Muscle layer of duodenum (tissue), 2 donors: ENCODE results near the gene ADAM15.

Experiments
- H3K27ac ChIP-seq: one replicate; pipeline ENCODE4 v1.7.0; 2013; ENCODE audit warnings: mild to moderate bottlenecking, low read length
- H3K27me3 ChIP-seq: one replicate; pipeline ENCODE4 v1.7.0; 2013; ENCODE audit warnings: low read depth, mild to moderate bottlenecking, control low read depth, low read length
- H3K36me3 ChIP-seq, 2 donors: one replicate each; pipeline ENCODE4 v1.7.0; 2013; ENCODE audit warnings: low read length in 2 of 2, control low read depth in 1 of 2, mild to moderate bottlenecking in 1 of 2; ENCODE audit not compliant: insufficient read depth in 2 of 2, control insufficient read depth in 1 of 2
- H3K4me1 ChIP-seq, 2 donors: one replicate each; pipeline ENCODE4 v1.7.0; 2013; ENCODE audit warnings: low read length in 2 of 2, mild to moderate bottlenecking in 2 of 2, control low read depth in 1 of 2, moderate library complexity in 1 of 2; ENCODE audit not compliant: insufficient read depth in 2 of 2, control insufficient read depth in 1 of 2
- H3K4me3 ChIP-seq, 2 donors: one replicate each; pipeline ENCODE4 v1.7.0; 2013; ENCODE audit warnings: low read length in 2 of 2, low read depth in 1 of 2, mild to moderate bottlenecking in 1 of 2
- H3K9me3 ChIP-seq, 2 donors: one replicate each; pipeline ENCODE4 v1.7.0; 2013; ENCODE audit warnings: low read length in 2 of 2, control low read depth in 1 of 2, mild to moderate bottlenecking in 1 of 2; ENCODE audit not compliant: control insufficient read depth in 1 of 2
- donor health status: healthy.

ADAM15 gene

DNA sequence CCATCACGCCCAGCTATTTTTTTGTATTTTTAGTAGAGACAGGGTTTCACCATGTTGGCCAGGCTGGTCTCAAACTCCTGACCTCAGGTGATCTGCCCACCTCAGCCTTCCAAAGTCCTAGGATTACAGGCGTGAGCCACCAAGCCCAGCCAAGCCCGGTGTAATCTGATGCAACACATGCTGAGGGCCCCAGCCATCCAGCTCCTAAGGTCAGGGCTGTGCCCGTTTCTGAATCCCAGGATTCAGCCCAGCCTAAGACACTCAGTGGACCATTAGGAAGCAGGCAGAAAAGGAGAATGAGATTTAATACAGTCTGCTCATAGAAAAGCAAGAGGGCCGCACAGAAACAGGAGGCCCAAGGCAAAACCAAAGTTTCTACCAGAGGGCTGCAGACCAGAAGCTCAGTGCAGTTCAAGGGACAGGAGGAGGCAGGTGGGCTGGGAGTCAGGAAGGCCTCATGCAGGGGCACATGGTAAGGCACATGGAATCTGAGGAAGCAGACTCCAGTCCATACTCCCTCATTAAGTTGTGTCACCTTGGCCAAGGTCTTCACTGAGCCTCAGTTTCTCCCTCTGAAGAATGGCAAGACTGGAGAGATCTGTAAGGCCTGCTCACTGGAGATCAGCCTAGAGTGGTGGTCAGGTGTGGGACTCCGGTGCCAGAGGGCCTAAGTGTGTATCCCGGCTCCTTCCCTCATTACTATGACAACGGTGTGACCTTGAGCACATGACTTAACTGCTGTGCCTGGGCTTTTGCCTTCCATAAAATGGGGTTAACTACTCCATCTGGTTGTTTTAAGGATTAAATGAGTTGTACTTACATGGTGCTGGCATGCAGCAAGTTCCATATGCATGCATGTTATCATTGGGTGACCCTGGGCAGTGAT, 2.4 kb upstream of the ADAM15 start:
- H3K4me3 ChIP-seq, result no peak overlapping the region
- H3K9me3 ChIP-seq, result no peaks in the 10 kb centered on the region
- no peaks in the 10 kb centered on the region for H3K27me3 ChIP-seq
- no peak overlapping the region for H3K27ac ChIP-seq
- H3K36me3 ChIP-seq, result no peaks in the 10 kb centered on the region
- H3K4me1 ChIP-seq, result peaks cover 12 to 26% of the 10 kb centered on the region in 2 donors

DNA sequence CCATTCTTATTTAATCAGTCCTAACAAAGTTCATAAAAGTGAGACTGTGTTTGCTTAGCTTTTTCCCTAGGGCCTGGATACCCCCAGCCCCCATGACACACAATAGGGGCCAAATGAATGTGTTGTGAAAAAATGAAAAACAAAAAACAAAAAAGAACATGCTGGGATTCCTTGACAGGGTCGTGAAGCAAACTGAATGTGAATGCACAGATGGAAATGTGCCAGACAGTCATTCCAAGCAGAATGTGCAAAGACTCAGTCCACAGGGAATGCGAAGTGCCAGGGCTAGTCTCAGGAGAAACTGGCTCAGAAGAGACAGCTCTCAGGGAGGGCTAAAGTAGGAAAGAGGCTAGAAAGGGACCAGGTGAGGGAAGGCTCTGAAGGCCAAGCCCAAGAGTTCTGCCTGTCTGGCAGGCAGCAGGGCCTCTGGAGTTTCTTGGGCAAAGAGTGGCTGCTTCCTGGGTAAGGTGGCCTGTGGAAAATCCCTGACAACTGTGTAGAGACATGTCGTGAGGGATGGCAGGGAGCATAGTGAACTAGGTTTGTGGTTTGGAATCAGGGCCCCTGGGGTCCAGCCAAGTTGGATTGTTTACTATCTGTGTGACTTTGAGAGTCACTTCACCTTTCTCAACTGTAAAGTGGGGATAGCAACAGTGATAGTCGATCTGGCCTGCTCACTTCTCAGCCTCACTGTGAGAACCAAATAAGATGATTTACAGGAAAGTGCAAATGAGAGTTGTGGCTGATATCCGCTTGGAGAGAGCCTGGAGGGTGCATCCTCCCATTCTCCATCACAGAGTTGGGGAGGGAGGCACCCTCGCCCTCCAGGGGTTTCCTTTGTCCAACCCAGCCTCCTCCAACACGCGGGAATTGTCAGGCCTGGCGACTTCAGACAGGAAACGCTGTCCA, 1.2 kb upstream of the ADAM15 start:
- Histone ChIP-seq H3K4me3 (peak overlapping the region; percentile 61 to 68), H3K4me1 (peaks cover 12 to 22% of the 10 kb centered on the region in 2 donors), H3K27me3 (no peaks in the 10 kb centered on the region), H3K27ac (peak overlapping the region; percentile 37), H3K9me3 (no peaks in the 10 kb centered on the region), H3K36me3 (peaks cover 3 to 8% of the 10 kb centered on the region in 2 donors)

DNA sequence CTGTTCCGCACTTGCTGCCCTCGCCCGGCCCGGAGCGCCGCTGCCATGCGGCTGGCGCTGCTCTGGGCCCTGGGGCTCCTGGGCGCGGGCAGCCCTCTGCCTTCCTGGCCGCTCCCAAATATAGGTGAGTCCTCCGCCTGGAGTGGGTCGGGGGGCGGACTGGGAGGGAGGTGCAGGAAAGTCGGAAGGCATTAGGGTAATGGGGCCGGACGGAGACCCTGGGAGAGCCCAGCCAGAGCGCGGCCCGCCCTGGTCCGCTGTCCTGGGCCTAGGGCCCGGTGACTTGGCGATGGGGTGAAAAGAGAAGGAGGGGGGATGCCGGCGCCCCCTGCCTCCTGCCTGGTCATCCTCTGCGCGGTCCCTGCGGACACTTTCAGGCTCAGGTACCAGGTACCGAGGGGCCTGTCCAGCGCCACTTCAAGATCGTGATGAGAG, 243 bp downstream of the ADAM15 start:
- peaks cover 12 to 22% of the 10 kb centered on the region in 2 donors for H3K4me1 ChIP-seq
- peak overlapping the region; percentile 68 to 79 for H3K4me3 ChIP-seq
- H3K27ac ChIP-seq, result peak overlapping the region; percentile 63
- H3K36me3 ChIP-seq, result peaks cover 11 to 16% of the 10 kb centered on the region in 2 donors
- no peaks in the 10 kb centered on the region for H3K9me3 ChIP-seq
- H3K27me3 ChIP-seq, result no peaks in the 10 kb centered on the region

DNA sequence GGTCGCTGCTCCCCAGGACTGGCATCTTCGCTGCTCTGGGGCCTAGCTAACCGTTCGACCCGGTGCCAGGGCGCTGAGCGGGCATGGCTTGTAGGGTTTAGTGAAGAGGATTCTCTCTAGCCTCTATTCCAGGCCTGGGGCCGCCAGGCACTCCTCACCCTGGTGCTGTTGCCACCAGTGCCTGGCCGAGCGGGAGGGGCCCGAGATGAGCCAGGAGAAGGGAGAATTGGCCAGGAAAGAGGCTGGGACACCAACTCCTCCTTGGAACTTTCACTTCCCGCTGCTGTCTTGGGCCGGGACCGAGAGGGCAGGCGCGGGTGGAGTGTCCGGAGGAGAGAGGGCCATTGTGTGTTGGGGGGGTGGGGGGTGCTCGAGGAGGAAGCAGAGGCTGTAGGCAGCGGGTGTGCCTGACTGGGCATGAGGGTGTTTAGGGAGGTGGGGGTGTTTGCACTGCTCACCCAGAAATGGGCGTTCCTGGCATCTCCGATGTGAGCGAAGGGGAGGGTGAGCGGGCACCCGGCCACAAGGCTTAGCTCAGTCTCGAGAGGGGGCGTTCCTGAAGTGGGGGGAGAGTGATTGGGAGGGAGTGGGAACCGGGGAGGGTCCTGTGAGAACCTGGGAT, 772 bp downstream of the ADAM15 start:
- Histone ChIP-seq H3K36me3 (peaks cover 15 to 22% of the 10 kb centered on the region in 2 donors), H3K9me3 (no peaks in the 10 kb centered on the region), H3K27me3 (no peaks in the 10 kb centered on the region), H3K27ac (peak overlapping the region; percentile 63), H3K4me3 (peak overlapping the region; percentile 68 to 79), H3K4me1 (peaks cover 12 to 22% of the 10 kb centered on the region in 2 donors)

DNA sequence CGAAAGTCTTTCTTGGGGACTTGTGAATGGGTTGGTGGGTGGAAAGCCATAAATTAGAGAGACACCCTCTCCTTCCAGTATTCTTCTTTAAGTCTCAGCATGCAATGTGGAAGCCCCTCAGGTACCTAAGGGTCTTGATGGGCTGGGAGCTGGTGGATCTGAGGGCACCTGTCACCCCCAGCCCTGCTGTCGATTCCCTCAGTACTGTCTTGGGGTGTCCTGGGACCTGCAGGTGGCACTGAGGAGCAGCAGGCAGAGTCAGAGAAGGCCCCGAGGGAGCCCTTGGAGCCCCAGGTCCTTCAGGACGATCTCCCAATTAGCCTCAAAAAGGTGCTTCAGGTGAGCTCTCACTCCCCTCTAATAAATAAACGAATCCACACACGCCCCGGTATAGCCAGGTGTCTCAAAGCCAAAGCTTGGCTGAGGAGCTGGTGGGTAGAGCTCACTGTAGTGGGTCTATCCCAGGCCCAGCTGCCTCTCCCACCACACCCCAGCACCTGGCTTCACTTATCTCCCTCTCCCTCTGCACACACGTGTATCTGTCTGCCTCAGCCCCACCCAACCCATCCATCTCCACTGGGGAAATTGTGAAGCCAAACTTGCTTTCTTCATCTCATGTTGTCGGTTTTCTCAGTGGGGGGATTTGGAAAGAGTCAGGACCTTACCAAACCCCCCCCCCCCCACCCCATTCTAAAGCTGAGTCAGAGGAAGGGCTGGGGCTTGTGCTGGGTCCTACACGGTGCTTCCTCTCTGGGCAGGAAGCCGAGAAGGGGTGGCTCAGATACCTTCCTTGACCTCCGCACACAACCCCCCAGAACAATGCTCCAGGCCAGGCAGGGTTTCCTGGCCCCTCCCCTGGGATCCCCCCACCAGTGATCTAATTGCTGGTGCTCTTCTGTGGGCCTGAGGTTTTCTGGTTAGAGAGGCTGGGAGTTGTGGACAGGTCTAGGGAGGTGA, 1.6 kb downstream of the ADAM15 start:
- H3K27me3 ChIP-seq, result no peaks in the 10 kb centered on the region
- peaks cover 12 to 22% of the 10 kb centered on the region in 2 donors for H3K4me1 ChIP-seq
- peak overlapping the region; percentile 63 for H3K27ac ChIP-seq
- H3K9me3 ChIP-seq, result no peaks in the 10 kb centered on the region
- H3K4me3 ChIP-seq, result peak overlapping the region; percentile 68 to 79
- H3K36me3 ChIP-seq, result peaks cover 20 to 30% of the 10 kb centered on the region in 2 donors

DNA sequence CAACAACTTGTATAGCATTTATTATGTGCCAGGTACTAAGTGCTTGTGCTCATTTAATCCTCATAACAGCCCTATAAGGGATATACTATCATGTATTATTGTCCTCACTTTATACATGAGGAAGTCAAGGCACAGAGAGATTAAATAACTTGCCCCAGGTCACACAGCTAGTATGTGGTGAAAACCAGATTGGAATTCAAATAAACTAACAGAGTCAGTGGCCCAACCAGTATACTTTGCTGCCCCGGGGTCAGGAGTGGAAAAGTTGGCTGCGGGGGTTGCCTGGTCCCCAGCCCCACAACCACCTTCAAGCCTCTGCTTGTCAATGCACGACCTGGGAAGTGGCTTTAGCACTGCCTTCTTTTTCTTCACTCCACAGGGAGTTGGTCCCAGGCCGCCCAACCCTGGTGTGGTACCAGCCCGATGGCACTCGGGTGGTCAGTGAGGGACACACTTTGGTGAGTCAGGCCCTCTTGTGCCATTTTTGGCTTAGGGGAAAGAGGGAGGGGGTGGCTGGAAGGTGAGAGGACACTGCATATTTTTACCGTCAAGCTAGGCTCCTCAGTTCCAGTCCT, 2.5 kb downstream of the ADAM15 start:
- Histone ChIP-seq H3K36me3 (peaks cover 25 to 38% of the 10 kb centered on the region in 2 donors), H3K4me1 (peaks cover 12 to 22% of the 10 kb centered on the region in 2 donors), H3K4me3 (no peak overlapping the region), H3K27ac (no peak overlapping the region), H3K27me3 (no peaks in the 10 kb centered on the region), H3K9me3 (no peaks in the 10 kb centered on the region)

DNA sequence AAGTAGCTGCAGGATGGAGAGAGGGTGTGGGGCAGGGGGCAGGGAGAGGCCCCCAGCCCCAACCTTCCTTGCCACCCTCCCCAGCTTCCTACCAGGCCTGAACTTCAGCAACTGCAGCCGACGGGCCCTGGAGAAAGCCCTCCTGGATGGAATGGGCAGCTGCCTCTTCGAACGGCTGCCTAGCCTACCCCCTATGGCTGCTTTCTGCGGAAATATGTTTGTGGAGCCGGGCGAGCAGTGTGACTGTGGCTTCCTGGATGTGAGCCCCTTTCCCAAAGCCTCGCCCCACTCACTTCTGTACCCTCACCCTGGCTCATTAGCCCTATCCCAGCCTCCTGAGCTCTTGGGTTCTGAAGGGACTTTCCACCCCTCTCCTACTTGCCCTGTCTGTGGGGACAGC, 6.0 kb downstream of the ADAM15 start:
- H3K27ac ChIP-seq, result no peak overlapping the region
- H3K36me3 ChIP-seq, result peaks cover 28 to 45% of the 10 kb centered on the region in 2 donors
- H3K4me3 ChIP-seq, result no peak overlapping the region
- no peaks in the 10 kb centered on the region for H3K9me3 ChIP-seq
- H3K4me1 ChIP-seq, result peaks cover 9 to 18% of the 10 kb centered on the region in 2 donors
- H3K27me3 ChIP-seq, result no peaks in the 10 kb centered on the region

DNA sequence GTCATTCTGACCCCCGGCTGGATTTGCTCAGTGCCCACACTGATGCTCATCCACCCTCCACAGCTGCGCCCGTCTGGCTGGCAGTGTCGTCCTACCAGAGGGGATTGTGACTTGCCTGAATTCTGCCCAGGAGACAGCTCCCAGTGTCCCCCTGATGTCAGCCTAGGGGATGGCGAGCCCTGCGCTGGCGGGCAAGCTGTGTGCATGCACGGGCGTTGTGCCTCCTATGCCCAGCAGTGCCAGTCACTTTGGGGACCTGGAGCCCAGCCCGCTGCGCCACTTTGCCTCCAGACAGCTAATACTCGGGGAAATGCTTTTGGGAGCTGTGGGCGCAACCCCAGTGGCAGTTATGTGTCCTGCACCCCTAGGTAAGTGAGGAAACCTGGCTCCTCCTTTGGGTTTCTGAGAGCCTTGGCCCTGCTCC, 6.7 kb downstream of the ADAM15 start:
- Histone ChIP-seq H3K4me1 (peaks cover 5 to 18% of the 10 kb centered on the region in 2 donors), H3K36me3 (peaks cover 28 to 45% of the 10 kb centered on the region in 2 donors)

DNA sequence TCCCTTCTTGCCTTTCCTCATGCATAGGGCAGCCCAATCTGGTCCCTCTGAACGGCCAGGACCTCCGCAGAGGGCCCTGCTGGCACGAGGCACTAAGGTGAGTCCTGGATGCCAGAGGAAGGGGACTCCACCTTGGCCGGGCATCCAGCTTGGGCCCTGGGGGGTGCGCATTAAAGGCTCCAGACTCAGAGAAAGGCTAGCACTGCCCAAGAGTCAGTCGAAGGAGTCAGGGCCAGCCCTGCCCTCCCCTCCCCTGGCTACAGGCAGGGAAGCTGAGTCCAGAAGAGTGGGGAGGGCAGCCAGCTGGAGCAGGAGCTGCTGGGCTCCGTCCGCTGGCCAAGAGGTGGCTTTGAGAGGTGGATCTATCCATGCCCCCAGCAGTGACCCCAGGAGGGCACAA, 9.6 kb downstream of the ADAM15 start:
- Histone ChIP-seq H3K4me3 (no peak overlapping the region), H3K4me1 (peaks cover 12 to 31% of the 10 kb centered on the region in 2 donors), H3K36me3 (peaks cover 21 to 35% of the 10 kb centered on the region in 2 donors), H3K27ac (no peak overlapping the region), H3K9me3 (no peaks in the 10 kb centered on the region), H3K27me3 (no peaks in the 10 kb centered on the region)

More for the DNA sequence above, 6.7 kb downstream of the ADAM15 start:
- Histone ChIP-seq H3K9me3 (no peaks in the 10 kb centered on the region), H3K27ac (no peak overlapping the region), H3K4me3 (no peak overlapping the region), H3K27me3 (no peaks in the 10 kb centered on the region)
